Activated CD8-positive, alpha-beta memory T cell treated with anti-CD3 and anti-CD28 coated beads for 24 hours (primary cell): ENCODE data around the gene TMEM116.
A peak's percentile ranks its signal among the peaks of the same experiment; 100 is the strongest.

Experiments used
- DNase-seq: peaks from one replicate; pipeline ENCODE4 v3.0.0-alpha.2; 2020

The TMEM116 gene

DNA sequence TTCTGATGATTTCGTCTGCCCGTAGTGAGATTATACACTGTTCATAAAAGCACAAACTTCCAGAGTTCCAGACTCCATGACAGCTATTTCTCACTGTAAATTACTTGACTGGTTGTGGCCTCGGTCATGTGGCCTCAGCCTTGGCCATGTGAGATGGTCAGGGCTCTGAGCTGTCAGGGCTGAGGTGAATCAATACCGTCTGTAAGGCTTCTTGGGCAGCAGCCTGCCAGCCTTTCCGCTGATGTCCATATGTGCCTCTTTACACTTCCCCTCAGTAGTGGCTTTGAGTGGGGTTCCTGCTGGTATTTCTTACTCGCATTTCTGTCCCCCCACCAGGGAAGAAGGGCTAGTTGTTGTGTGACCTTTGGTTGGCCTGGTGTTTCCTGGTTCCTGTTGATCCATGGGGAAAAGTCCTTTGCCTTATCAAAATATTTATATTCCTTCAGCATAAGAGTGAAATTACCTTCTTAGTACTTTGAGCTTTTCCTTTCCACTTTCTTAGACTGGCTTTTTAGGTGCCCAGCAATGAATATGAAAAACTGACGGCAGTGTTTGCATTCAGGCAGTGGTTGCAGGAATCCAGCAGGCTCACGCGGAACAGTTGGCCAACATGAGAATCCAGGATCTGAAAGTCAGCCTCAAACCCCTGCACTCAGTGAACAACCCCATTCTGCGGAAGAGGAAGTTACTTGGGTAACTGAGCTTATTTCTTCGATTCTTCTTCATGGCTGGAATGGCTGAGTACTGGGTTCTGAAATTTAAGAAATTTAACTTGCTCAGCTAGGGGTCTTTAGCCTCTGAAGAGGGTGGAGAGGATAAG lies 124.8 kb downstream of the TMEM116 start:
- peak; percentile 26 for DNase-seq

DNA sequence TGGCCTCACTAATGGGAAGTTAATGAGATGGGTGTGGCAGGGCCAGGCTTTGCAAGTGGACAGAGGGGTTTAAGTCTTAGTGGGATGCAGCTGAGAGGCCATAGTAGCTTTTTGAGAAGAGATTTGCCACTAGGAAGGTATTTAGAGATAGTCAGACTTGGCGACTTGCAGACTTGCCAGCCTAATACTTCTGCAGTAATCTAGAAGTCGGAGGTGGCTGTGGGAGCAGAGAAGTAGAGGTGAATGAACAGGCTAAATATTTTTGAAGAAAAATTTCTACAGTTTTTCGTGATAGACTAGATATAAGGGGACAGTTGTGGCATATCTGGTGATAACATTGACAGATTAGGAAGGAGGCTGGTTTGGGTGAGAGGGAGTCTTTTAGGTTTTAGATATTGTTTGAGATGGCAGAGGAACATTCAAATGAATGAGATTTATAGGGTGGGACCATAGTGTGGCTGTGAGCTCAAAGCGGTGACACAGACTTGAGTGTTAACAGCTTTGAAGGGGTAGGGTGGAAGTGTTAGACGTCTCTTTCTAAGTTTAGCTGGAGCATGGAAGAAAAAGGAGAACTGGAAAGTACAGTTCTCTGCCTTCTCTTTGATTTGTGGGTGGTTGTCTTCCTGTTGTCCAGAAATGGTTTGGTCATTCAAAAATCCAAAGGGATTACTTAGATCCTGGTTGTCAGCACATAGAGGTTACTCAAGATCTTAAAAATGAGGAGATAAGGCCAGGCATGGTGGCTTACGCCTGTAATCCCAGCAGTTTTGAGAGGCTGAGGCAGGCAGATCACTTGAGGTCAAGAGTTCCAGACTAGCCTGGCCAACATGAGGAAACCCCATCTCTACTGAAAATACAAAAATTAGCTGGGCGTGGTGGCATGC lies 126.1 kb downstream of the TMEM116 start:
- no peak for DNase-seq

DNA sequence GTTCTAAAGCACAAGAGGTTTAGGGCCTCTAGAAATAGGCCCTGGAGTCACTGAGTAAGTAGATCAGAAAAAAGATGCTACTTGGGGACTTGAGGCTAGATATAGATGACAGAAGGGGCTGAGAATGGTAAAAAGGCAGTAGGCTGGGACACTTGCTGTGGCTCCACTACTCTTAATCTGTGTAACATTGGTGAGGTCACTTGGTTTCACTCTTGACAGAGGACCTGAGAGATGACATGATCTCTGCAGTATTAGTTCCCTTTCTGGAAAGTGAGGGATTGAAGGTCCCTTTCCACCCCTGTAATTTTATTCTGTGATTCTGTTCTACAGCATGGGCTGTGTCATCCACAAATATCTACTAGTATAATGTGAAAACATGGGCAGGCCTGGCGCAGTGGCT lies 131.2 kb downstream of the TMEM116 start:
- peak; percentile 5 for DNase-seq
